Neural cell (in vitro differentiated cells): ENCODE results near the gene ANKRD66. TPM values are rescaled to one million over a fixed set of nuclear protein-coding genes. Genes with fewer than 3 reads are reported as not detected.

Experiments used
- H2AFZ ChIP-seq: fragments of 200-600, 300-800 bp; sonication (generic), shearing (Covaris generic); 2 replicates; pipeline ENCODE4 v1.6.0; 2014; ENCODE audit warnings: low read depth, mild to moderate bottlenecking, antibody characterized with exemption, low read length, moderate library complexity
- H3F3A ChIP-seq: fragments of 200-600 bp; shearing (Covaris generic); 2 replicates; pipeline ENCODE4 v1.6.1; 2016; ENCODE audit warnings: mild to moderate bottlenecking, moderate library complexity, mixed read lengths, antibody characterized with exemption, low read length; ENCODE audit not compliant: insufficient read depth, poor library complexity, severe bottlenecking
- H3K27ac ChIP-seq: fragments of 200-600, 300-800 bp; sonication (generic), shearing (Covaris generic); 2 replicates; pipeline ENCODE4 v1.5.1; 2014; ENCODE audit warnings: mild to moderate bottlenecking, low read length, moderate library complexity
- H3K27me3 ChIP-seq: fragments of 300-800, 200-600 bp; sonication (generic), shearing (Covaris generic); 2 replicates; pipeline ENCODE4 v1.6.0; 2014; ENCODE audit warnings: mild to moderate bottlenecking, low read depth, low read length, moderate library complexity; ENCODE audit not compliant: insufficient read depth
- H3K36me3 ChIP-seq: fragments of 300-800, 200-600 bp; sonication (generic), shearing (Covaris generic); 2 replicates; pipeline ENCODE4 v1.5.1; 2014; ENCODE audit warnings: mild to moderate bottlenecking, antibody characterized with exemption, low read length, moderate library complexity; ENCODE audit not compliant: insufficient read depth
- H3K4me2 ChIP-seq: fragments of 300-800, 200-600 bp; sonication (generic), shearing (Covaris generic); 2 replicates; pipeline ENCODE4 v1.6.0; 2014; ENCODE audit warnings: mild to moderate bottlenecking, low read length
- H3K4me3 ChIP-seq: fragments of 300-800, 200-600 bp; sonication (generic), shearing (Covaris generic); 2 replicates; pipeline ENCODE4 v1.5.1; 2014; ENCODE audit warnings: mild to moderate bottlenecking, low read length, moderate library complexity
- H3K79me2 ChIP-seq: fragments of 200-600 bp; shearing (Covaris generic); replicated peaks from 2 replicates; pipeline ENCODE4 v1.6.0; 2014; ENCODE audit warnings: mild to moderate bottlenecking, low read length, moderate library complexity; ENCODE audit not compliant: insufficient read depth
- H3K9ac ChIP-seq: fragments of 300-800, 200-600 bp; sonication (generic), shearing (Covaris generic); 2 replicates; pipeline ENCODE4 v1.6.1; 2016; ENCODE audit warnings: mild to moderate bottlenecking, low read length, mixed read lengths
- H3K9me2 ChIP-seq: fragments of 200-600 bp; shearing (Covaris generic); 2 replicates; pipeline ENCODE4 v1.6.1; 2016; ENCODE audit warnings: mild to moderate bottlenecking, low read length, mixed read lengths; ENCODE audit not compliant: insufficient read depth
- H3K9me3 ChIP-seq: fragments of 200-600, 300-800 bp; sonication (generic), shearing (Covaris generic); 2 replicates; pipeline ENCODE4 v1.6.1; 2016; ENCODE audit warnings: mild to moderate bottlenecking, mixed run types, low read length, moderate library complexity, mixed read lengths
- H4K20me1 ChIP-seq: fragments of 200-600 bp; shearing (Covaris generic); 2 replicates; pipeline ENCODE4 v1.6.1; 2016; ENCODE audit warnings: mild to moderate bottlenecking, mixed run types; ENCODE audit not compliant: insufficient read depth
- EP300 ChIP-seq: fragments of 450-650 bp; conservative IDR thresholded peaks from 2 replicates; pipeline ENCODE4 v1.6.1; 2014; ENCODE audit warnings: antibody characterized with exemption, mild to moderate bottlenecking, moderate library complexity; ENCODE audit not compliant: poor library complexity, severe bottlenecking
- EZH2 ChIP-seq: fragments of 200-600, 300-800 bp; shearing (Covaris generic), sonication (generic); IDR thresholded peaks from 2 replicates; pipeline ENCODE4 v1.6.1; 2014; ENCODE audit warnings: antibody characterized with exemption, low read length, borderline replicate concordance, mild to moderate bottlenecking; ENCODE audit not compliant: insufficient read depth, poor library complexity, severe bottlenecking
- MXI1 ChIP-seq: fragments of 450-650 bp; conservative IDR thresholded peaks from 2 replicates; pipeline ENCODE4 v1.6.1; 2014; ENCODE audit warnings: antibody characterized with exemption, mild to moderate bottlenecking; ENCODE audit not compliant: poor library complexity, severe bottlenecking
- POLR2AphosphoS5 ChIP-seq: IDR thresholded peaks from 2 replicates; pipeline ENCODE4 v1.6.1; 2012
- RAD21 ChIP-seq: fragments of 450-650 bp; conservative IDR thresholded peaks from 2 replicates; pipeline ENCODE4 v1.6.1; 2014; ENCODE audit warnings: antibody characterized with exemption, mild to moderate bottlenecking, moderate library complexity
- SMC3 ChIP-seq: fragments of 450-650 bp; conservative IDR thresholded peaks from 2 replicates; pipeline ENCODE4 v1.6.1; 2014; ENCODE audit warnings: antibody characterized with exemption, mild to moderate bottlenecking, moderate library complexity; ENCODE audit not compliant: poor library complexity
- TAF1 ChIP-seq: IDR thresholded peaks from 2 replicates; pipeline ENCODE4 v1.6.1; 2012; ENCODE audit warnings: low read depth
- polyA plus RNA-seq: library from polyadenylated mRNA; depleted of rRNA; stranded (reverse); fragments of >200 nt; gene quantifications from 2 replicates; pipeline ENCODE4 v1.2.3, GENCODE V29; 2014
- TF ChIP-seq, protein P1 (sequence below): fragments of 450-650 bp; IDR thresholded peaks from 2 replicates; pipeline ENCODE4 v1.5.1; 2014; ENCODE audit warnings: antibody characterized with exemption, mild to moderate bottlenecking, moderate library complexity; ENCODE audit not compliant: poor library complexity, severe bottlenecking
- TF ChIP-seq, protein P2 (sequence below): IDR thresholded peaks from 2 replicates; pipeline ENCODE4 v1.6.1; 2012; ENCODE audit warnings: borderline replicate concordance

ANKRD66 gene
- polyA plus RNA-seq, 1 donor from 2014 or later = not detected

DNA sequence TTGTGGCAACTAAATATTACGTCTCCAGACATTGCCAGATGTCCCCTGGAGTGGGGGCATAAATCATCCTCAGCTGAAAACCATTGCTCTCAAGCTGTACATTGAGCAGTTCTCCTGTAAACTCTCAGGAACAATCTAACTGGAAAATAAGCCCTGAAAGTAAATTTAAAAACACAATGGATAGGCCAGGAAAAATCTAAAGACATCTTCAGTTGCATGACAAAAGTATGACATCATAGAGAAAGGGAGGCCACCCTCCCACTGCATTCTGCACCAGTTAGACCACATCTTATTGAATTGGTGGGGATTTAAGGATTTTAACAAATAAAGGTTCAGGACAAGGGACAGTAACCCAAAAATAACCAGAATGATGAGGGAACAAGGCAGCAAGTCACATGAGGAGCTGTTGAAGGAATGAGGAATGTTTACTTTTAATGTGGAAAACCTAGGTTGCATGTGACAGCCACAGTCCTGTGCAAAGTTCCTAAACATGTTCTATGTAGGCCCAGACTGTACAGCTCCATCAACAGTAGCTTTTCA, 16.9 kb upstream of the ANKRD66 start:
- Histone ChIP-seq H3K27ac (no peak overlapping the region), H3K36me3 (no peaks in the 10 kb centered on the region), H3F3A (no peaks in the 10 kb centered on the region), H3K79me2 (no peaks in the 10 kb centered on the region), H3K4me3 (no peak overlapping the region), H3K9me2 (no peaks in the 10 kb centered on the region), H3K4me2 (no peak overlapping the region), H3K9me3 (no peaks in the 10 kb centered on the region), H2AFZ (no peak overlapping the region), H4K20me1 (no peaks in the 10 kb centered on the region), H3K27me3 (peaks cover 15% of the 10 kb centered on the region), H3K9ac (no peak overlapping the region)
- TF ChIP-seq TAF1 = no peak
- TF ChIP-seq, protein P1, sequence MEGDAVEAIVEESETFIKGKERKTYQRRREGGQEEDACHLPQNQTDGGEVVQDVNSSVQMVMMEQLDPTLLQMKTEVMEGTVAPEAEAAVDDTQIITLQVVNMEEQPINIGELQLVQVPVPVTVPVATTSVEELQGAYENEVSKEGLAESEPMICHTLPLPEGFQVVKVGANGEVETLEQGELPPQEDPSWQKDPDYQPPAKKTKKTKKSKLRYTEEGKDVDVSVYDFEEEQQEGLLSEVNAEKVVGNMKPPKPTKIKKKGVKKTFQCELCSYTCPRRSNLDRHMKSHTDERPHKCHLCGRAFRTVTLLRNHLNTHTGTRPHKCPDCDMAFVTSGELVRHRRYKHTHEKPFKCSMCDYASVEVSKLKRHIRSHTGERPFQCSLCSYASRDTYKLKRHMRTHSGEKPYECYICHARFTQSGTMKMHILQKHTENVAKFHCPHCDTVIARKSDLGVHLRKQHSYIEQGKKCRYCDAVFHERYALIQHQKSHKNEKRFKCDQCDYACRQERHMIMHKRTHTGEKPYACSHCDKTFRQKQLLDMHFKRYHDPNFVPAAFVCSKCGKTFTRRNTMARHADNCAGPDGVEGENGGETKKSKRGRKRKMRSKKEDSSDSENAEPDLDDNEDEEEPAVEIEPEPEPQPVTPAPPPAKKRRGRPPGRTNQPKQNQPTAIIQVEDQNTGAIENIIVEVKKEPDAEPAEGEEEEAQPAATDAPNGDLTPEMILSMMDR = no peak
- TF ChIP-seq, protein P2, sequence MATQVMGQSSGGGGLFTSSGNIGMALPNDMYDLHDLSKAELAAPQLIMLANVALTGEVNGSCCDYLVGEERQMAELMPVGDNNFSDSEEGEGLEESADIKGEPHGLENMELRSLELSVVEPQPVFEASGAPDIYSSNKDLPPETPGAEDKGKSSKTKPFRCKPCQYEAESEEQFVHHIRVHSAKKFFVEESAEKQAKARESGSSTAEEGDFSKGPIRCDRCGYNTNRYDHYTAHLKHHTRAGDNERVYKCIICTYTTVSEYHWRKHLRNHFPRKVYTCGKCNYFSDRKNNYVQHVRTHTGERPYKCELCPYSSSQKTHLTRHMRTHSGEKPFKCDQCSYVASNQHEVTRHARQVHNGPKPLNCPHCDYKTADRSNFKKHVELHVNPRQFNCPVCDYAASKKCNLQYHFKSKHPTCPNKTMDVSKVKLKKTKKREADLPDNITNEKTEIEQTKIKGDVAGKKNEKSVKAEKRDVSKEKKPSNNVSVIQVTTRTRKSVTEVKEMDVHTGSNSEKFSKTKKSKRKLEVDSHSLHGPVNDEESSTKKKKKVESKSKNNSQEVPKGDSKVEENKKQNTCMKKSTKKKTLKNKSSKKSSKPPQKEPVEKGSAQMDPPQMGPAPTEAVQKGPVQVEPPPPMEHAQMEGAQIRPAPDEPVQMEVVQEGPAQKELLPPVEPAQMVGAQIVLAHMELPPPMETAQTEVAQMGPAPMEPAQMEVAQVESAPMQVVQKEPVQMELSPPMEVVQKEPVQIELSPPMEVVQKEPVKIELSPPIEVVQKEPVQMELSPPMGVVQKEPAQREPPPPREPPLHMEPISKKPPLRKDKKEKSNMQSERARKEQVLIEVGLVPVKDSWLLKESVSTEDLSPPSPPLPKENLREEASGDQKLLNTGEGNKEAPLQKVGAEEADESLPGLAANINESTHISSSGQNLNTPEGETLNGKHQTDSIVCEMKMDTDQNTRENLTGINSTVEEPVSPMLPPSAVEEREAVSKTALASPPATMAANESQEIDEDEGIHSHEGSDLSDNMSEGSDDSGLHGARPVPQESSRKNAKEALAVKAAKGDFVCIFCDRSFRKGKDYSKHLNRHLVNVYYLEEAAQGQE = no peak
- no peak for TF ChIP-seq EP300
- TF ChIP-seq MXI1 = no peak
- no peak for TF ChIP-seq RAD21
- TF ChIP-seq SMC3 = no peak

DNA sequence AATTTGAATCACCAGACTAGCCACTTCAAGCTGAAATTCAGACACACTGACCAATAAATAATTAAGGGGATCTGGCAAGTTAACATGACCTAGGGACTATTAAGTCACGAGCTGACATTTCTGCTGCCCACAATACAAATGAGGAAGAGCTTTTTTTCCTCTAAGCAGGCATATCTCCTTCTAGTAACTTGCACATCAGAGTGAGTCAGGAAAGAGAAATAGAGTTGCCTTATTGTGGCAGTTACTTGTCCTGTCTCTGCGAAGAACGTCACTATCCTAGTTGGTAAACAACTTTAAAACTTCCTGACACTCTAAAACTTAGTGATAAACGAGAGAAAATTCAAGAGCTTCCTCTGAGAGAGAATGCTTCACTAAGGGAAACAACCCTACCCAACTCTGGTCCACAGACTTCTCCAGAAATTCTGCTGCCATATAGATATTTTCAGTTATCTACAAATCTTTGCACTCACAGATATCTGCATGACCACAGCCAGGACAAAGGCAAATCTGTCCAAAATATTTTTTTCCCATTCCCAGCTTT, 15.7 kb upstream of the ANKRD66 start:
- Histone ChIP-seq H3K9me2 (no peaks in the 10 kb centered on the region), H3K4me3 (no peak overlapping the region), H3K27ac (no peak overlapping the region), H3K36me3 (no peaks in the 10 kb centered on the region), H3K9ac (no peak overlapping the region), H3F3A (no peaks in the 10 kb centered on the region), H3K27me3 (peaks cover 27% of the 10 kb centered on the region), H4K20me1 (no peaks in the 10 kb centered on the region), H3K9me3 (no peaks in the 10 kb centered on the region), H3K79me2 (no peaks in the 10 kb centered on the region), H2AFZ (no peak overlapping the region), H3K4me2 (no peak overlapping the region)
- TF ChIP-seq, protein P2 = no peak
- no peak for TF ChIP-seq RAD21
- no peak for TF ChIP-seq TAF1
- TF ChIP-seq MXI1 = no peak
- TF ChIP-seq EZH2 = no peak
- TF ChIP-seq, protein P1 = no peak
- TF ChIP-seq EP300 = no peak
- TF ChIP-seq SMC3 = no peak
- no peak for TF ChIP-seq POLR2AphosphoS5
